Globus pallidus (tissue), 1 donor: ENCODE data around the gene ZNF622.
A peak's percentile ranks its signal among the peaks of the same experiment; 100 is the strongest.
"Not testable (repeated sequence)": the region's sequence is repeated elsewhere in the genome, so short reads cannot be mapped to it uniquely, and the experiment has no call there.

ENCODE experiments used
- DNase-seq: peaks from one replicate; pipeline ENCODE4 v3.0.0-alpha.2; 2015; ENCODE audit warnings: low spot score

The ZNF622 gene

DNA sequence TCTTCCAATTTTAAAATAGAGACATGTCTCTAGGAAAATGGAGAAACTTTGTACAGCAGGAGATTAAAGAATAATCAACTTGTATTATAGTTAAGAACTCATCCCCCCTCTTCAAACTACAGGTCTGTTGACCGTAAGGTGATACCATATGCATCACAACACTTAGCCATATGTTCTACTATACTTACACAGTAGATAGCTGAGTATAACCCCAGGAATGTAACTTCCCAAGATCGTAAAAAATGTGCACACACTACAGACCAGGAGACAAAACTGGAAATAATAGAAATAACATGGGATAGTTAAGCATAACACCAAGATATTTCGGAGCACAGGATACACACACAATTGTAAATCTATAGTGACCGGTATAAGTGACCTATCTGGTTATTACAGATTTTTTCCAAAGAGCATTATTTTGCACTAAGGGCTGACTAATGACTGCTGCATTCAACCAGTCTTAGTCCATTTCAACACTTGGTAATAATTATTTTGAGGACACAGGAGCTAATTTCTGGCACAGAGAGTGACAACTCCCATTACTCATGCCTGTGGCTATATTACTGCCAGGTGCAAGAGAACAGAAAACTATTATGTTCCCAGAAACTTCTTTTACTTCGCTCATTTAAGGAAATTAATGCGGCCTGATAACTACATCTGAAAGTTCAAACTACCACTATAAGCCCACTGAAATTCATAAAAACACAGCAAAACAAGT lies 15.4 kb upstream of the ZNF622 start:
- no peak for DNase-seq

DNA sequence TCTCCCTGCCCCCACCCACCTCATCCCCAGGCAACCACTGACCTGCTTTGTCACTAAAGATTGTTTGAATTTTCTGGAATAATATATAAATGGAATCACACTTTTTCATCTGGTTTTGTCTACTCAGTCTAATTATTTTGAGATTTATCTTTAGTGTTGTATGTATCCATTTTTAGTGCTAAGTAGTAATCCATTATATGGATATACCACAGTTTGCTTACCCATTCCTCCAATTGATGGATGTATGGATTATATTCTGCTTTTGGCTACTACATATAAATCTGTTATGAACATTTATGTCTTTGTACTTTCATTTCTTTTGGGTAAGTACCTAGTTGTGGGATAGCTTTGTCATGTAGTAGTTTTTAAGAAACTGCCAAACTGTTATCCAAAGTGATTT lies 14.5 kb upstream of the ZNF622 start:
- no peak for DNase-seq

DNA sequence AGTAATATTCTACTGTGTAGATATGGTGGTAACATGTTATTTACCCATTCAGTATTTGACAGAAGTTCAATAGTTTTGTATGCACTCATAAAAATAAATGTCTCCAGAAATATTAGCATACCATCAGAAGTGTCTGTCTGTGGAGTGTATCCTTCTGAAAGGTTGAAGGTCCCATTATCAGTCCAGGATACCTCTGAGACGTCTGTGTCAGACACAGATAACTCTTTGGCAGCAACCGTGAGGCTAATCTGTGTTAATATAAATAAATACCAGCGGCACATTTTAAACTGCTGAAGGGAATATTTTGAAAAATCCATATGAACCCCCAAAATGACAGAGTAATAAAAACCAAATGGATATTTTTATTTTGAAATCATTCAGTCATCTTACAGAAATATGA lies 11.9 kb upstream of the ZNF622 start:
- DNase-seq = no peak

DNA sequence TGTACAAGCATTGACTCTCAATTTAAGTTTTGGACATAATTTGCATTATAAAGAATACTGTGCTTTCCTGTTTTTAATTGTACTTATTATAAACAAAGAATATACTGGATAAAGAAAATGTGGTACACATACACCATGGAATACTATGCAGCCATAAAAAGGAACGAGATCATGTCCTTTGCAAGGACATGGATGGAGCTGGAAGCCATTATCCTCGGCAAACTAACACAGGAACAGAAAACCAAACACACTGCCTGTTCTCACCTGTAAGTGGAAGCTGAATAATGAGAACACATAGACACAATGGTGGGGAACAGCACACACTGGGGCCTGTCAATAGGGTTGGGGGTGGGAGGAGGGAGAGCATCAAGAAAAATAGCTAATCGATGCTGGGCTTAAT lies 10.8 kb upstream of the ZNF622 start:
- not testable (repeated sequence) for DNase-seq

DNA sequence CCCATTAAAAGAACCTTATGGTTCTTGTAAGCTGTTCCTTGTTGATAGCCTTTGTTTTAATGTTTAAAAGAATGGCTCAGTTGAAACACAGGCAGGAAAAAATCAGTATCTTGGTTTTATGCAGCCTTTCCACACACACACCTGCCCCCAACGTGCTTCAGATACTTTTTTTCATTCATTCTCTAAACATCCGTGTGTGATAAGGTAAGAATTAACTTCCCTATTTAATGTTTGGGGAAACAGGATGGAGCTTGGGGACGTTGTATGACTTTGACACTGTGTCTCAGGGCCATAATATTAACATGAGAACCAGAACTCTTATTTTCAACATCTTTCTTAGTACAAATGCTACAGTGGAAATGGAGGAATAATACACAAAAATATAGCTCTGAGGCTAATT lies 5.8 kb upstream of the ZNF622 start:
- no peak for DNase-seq

DNA sequence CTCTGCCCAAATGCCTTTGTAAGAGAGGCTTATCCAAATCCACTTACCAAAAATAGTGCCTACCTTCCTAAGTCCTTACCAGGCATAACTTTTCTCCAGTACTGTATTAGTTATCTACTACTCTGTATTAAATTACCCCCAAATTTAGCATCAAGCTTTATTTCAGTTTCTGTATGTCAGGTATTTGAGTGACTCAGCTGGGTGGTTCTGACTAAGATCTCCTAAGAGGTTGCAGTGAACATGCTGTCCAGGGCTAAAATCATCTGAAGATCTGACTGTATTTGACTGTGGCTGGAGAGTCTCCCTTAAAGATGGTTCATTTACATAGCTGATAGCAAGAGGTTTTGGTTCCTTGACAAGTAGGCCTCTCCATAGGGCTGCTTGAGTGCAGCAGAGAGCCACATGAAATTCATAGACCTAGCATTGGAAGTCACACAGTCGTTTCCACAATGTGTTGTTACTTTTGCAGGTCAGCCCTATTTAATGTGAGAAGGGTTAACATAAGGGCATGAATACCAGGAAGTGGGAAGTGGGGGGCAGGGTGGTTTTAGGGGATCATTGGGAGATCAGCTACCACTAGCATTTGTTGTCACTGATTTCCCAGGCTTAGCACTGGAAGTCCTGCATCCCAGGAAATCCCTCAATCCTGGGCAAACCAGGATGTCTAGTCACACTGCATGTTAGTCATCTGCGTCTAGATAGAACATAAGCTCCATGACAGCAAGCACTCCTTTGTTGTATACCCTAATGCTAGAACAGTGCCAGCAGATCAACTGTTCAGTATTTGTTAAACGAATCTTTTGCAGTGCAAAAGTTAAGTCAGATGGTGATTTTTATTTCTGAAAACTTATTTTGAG lies 2.0 kb upstream of the ZNF622 start:
- DNase-seq = no peak

DNA sequence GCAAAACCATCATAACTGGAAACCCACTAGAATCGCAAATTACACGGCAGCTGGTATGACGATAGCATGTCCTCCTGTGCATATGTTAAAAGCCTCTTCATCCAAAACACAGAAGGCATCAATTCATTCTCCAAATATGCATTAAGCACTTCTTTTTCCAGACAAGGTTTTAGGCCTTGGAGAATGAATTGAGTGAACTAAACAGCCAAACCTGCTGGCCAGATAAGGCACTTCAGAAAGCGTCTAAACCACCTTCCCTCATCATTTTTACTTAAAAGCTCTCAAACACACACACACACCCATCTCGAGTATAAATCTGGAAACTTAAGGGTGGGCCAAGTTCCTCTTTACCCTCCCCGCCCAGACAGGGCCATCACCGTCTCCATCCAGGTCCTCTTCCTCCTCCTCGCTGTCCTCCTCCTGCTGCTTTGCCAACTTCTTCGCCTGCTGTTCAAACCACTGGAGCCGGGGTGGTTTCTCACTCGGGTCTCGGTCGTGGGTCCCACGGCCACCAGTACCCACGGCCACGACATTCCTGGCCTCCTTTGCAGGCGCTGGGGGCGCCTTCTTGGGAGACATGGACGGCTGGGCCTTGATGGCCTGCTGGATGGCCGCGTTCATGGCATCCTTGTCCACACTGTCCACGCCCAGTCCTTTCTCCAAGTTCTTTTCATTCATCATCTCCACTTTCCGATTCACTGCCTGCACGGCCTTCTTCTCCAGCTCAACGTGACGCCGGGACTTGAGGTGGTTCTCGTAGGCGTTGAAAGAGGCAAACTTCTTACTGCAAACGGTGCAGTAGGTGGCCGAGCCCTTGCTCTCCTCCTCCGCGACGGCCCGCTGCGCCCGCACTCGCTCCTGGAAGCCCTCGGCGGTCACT lies 696 bp downstream of the ZNF622 start:
- DNase-seq = peak; percentile 22

DNA sequence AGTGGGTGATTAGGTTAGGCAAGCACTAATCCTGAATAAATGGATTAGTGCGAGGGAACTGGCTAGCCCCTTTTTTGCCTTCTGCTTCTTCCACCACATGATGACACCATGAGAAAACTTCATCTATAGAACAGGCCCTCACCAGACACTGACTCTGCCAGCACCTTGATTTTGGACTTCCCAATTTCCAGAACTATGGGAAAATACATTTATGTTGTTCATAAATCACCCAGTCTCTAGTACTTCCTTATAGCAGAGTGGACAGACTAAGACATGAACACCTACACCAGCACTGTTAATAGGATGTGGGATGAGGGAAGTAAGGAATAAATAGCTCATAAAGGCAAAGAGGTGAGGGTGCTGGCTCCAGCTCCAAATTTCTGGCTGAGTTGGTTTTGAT lies 1.4 kb downstream of the ZNF622 start:
- DNase-seq = no peak

DNA sequence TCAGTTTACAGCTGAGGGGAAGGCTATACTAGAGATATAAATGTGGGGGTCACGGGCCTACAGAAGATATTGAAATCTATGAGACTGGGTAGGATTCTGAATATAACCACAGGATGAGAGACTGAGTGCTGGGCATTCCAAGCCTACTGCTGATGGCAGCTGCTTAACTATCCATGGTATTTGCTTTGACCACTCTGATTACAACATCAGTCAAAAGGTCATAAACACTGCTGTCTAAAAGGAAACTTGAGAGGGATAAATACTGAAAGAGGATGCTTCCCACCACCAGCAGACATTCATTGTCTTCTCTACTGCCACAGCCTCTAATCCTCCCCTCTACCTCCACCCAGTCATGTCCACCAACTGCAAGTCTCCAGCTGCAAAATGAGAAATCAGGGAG lies 3.8 kb downstream of the ZNF622 start:
- no peak for DNase-seq

DNA sequence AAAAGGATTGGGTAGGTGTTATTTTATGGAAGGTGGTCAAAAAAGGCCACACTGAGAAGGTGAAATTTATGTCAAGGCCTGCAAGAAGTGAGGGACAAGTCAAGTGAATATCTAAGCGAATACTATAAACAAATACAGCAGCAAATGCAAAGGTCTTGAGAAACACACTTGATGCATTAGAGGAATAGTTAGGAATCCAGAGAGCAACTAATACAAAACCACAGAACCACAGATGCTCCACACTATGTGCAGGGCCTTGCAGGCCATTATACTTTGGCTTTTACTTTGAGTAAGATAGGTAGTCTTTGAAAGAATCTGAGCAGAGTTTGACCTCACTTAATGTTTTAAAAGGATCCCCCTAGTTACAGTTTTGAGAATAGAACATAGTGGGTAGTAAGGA lies 4.6 kb downstream of the ZNF622 start:
- no peak for DNase-seq

DNA sequence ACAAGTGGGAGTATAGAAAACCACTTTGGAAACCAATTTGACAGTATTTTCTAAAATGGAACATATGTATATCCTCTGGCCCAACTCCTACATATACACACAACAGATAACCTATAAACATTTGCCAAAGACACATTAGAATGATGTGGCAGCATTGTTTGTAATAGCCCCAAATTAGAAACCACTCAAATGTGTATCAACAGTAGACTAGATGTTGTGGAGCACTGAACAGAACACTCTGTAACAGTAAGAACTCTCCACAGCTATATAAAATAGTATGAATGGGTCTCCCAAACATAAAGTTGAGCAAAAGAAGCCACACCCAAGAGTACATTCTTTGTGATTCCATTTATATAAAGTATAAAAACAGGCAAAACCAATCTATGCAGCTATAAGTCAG lies 6.1 kb downstream of the ZNF622 start:
- DNase-seq = no peak

DNA sequence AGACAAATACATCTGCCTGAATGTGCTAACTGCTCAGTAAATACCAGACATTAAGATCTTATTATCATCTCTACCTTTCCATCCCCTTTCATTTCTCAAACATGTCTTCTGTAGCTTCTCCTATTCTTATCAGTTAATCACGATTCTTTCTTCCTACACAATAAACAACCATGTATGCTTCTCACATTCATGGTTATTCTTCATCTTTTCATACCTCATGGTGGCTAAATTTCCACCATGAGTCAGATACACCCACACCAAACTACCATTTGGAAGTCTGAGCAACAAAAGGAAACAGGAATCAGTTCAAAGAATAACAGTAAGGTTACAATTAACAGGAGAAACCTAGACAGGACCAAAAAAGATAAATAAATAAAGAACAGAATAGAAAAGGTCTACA lies 7.7 kb downstream of the ZNF622 start:
- DNase-seq = no peak

DNA sequence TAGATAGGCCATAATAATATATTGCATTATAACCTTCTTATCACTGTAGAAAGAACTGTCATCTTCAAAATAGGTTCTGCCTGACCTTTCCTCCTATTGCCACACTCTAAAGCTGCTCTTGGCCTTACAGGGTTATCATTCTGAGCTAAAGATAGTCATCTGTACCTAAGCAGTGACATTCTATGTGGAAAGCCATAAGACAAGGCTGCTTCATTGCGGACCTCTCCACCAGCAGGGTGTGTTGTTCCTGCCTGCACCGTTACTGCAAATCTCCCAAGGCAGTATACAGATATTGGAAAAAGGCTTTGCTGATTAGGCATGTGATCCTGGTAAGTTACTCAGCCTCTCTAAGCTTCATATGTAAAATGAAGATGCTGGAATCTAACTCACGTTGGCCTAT lies 8.1 kb downstream of the ZNF622 start:
- DNase-seq = no peak

DNA sequence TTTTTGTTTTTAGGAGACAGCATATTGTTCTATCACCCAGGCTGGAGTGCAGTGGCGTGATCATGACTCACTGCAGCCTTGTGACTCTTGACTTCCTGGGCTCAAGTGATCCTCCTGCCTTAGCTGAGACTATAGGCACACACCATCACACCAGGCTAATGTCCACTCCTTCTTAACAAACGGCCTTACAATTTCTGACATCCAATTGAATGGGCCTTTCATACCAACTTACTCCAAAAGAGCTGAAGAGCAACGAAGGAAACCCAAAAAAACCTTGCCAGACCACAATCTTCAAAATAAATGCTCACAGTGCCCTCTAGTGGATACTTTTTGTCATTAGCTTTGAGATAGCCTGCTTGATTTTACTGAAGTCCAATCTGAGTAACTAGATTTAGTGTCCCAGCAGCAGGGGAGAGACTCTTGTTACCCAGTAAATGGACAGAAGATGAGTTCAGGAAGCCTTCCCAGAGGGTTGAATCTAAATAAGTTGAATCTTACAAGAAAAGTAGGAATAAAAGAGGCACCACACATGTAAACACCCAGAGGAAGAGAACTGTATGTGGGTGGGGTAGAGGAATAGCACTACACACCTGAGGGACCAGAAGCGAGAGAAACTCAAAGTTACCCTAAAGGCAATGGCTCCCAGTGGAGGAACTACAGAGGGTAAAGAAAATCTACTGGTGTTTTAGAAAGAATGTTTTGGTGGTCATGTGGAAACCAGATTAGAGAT lies 9.3 kb downstream of the ZNF622 start:
- peak; percentile 68 for DNase-seq

DNA sequence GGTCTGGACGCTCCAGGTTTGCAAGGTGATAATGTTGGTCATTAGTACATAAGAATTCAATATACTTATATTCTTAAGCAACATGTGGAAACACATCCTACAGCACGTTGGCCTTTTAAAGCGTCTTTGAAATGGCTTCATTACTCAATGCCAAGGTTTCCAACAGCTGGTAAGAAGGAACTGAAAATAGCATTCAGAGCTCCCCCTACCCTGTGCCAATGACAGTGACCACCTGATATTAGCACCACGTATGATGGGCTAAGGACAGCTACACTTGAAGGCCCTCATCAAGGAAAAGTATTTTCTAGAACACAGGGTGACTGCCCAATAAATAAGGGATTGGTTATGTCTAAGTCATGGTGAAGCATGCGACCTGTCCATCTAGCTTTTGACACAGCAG lies 9.9 kb downstream of the ZNF622 start:
- no peak for DNase-seq

DNA sequence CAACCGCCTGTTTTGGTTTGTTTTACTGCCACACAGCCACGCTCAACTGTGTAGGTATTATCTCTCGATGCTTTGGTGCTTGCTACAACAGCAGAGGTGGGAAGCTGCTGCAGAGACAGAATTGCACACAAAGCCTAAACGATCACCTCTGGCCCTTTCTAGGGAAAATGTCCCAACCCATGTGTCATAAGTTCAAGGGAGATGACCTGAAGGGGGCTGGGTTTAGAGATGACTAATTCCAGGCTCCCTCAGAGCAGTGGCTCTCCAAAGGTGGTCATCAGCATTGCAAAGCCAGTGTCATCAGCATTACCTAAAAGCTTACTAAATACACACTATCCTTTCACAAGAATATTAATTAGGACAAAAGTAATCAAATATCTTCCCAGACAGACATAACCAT lies 10.9 kb downstream of the ZNF622 start:
- no peak for DNase-seq

DNA sequence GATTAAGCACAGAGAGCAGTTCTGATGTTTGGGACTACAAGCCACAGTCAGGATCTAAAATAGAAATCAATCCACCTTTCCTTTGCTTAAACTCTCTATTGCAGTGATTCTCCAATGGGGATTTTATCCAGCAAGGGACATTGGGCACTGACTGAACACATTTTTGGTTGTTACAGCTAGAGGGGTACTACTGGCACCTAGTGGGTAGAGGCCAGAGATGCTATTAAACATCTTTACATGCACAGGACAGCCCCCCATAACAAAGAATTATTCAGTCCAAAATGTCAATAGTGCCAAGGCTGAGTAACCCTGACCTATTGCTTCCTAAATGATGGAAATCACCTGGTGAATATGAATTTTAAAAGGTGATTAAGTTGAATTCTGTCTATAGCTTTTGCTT lies 12.0 kb downstream of the ZNF622 start:
- no peak for DNase-seq

DNA sequence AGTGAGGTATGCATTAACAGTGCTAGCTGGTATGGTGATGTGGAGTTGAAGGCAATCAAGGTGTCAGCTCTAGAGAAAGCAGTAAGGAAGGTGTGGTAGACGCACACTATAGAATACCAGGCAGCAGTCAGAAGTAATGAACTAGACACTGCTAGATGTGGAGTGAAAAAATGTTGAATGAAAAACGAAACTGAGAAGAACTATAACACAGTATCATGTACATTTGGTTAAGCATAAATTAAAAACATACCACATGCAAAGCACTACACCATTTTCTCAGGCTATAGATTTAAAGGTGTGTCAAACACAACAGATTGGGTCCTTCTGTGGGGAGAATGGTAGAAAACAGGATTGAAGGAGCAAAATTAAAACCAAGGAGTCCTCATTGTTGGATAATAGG lies 15.4 kb downstream of the ZNF622 start:
- DNase-seq = no peak

DNA sequence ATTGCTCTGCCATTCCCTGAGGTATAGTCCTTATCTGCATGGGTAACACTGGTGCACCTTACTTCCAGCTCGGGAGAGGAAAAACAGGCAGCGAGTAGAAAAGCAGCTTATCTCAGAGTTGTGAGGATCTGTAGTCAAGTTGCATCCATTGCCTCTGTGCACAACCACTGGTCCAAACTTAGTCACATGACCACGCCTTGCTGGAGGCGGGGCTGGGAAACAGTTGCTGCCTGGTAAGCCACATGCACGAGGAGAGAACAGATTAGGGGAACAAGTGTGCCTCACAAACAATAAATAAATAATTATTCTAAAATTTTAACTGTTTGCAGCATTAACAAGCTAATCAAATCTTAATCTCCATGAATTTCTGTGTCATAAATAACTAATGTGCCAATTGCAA lies 18.6 kb downstream of the ZNF622 start:
- no peak for DNase-seq

DNA sequence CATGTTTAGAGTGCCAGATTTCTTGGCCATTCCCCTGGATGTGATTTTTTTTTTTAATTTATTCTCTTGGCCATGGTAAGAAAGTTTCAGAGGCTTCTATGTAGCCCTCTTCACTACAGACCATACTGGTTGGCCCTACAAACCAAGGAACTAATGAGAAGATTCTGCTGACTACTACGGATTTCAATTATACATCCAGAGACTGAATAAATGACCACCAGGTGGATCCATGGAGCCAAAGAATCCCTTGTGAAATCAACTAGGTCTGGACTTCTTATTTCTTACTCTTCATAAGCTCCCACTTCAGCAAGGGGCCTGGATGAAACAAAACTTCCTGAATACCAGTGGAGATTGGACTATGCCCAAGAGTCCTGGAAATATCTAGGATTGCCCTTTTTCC lies 27.6 kb downstream of the ZNF622 start:
- no peak for DNase-seq

DNA sequence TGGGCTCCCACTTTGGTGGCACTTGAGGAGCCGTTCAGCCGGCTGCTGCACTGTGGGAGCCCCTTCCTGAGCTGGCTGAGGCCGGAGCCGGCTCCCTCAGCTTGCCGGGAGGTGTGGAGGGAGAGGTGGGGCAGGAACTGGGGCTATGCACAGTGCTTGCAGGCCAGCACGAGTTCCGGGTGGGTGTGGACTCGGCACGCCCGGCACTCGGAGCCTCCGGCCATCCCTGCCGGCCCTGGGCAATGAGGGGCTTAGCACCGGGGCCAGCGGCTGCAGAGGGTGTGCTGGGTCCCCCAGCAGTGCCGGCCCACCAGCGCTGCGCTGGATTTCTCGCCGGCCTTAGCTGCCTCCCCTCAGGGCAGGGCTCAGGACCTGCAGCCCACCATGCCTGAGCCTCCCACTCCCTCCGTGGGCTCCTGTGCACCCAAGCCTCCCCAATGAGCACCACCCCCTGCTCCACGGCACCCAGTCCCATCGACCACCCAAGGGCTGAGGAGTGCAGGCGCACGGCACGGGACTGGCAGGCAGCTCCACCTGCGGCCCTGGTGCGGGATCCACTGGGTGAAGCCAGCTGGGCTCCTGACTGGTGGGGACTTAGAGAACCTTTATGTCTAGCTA lies 29.4 kb downstream of the ZNF622 start:
- DNase-seq = not testable (repeated sequence)

DNA sequence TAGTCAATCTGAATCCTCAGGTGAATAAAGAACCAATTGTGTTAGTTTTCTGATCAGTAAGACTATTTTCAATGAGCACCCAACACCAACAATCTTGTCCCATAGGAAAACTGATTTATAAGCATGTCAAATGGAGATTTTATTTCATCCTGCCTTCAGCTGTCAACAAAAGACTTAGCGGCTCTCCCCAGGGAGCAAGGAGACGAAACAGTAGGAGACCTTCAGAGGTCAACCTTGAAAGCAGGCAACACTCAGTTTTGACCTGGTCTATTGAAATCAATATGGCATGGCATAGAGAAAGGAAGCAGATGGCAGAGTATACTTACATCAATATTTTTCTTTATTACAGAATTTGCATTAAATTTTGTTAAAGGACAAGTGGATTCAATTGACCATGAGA lies 34.1 kb downstream of the ZNF622 start:
- no peak for DNase-seq
